ENCODE data around the gene RAB43.

DNA sequence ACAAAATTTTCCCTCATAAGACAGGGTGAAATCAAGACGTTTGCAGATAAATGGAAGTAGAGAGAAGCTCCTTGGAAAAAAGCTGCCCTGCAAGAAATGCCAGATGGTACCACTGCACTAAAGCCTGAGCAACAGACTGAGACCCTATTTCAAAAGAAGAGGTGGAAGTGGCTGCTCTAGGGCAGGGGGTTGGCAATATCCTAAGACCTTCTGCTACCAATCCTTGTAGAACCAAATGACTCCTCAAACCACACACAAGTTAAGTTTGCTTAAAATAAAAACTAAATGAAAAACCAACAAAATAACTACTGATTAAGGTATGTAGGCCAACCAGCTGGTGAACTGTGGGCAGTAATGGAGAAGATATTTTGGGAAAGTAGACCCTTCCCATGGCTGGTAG, 21.3 kb downstream of the RAB43 start:
- TF ChIP-seq SIN3A (IDR thresholded peaks at IDR 0.05; ENCODE audit: borderline replicate concordance, low read depth, low read length) (no peak), USF2 (IDR thresholded peaks at IDR 0.05; ENCODE audit: borderline replicate concordance, low read depth, low read length) (no peak), TEAD4 (IDR thresholded peaks at IDR 0.05; ENCODE audit: borderline replicate concordance, insufficient read depth) (no peak)
- TF ChIP-seq, protein P1, sequence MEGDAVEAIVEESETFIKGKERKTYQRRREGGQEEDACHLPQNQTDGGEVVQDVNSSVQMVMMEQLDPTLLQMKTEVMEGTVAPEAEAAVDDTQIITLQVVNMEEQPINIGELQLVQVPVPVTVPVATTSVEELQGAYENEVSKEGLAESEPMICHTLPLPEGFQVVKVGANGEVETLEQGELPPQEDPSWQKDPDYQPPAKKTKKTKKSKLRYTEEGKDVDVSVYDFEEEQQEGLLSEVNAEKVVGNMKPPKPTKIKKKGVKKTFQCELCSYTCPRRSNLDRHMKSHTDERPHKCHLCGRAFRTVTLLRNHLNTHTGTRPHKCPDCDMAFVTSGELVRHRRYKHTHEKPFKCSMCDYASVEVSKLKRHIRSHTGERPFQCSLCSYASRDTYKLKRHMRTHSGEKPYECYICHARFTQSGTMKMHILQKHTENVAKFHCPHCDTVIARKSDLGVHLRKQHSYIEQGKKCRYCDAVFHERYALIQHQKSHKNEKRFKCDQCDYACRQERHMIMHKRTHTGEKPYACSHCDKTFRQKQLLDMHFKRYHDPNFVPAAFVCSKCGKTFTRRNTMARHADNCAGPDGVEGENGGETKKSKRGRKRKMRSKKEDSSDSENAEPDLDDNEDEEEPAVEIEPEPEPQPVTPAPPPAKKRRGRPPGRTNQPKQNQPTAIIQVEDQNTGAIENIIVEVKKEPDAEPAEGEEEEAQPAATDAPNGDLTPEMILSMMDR (IDR thresholded peaks at IDR 0.05): no peak
- TF ChIP-seq, protein P2, sequence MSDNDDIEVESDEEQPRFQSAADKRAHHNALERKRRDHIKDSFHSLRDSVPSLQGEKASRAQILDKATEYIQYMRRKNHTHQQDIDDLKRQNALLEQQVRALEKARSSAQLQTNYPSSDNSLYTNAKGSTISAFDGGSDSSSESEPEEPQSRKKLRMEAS (IDR thresholded peaks at IDR 0.05; ENCODE audit: low read depth): no peak
